GM12878 (cell line): ENCODE results near the gene STX8. TPM values are rescaled to one million over a fixed set of nuclear protein-coding genes. Genes with fewer than 3 reads are reported as not detected.

Experiments used
- ATAC-seq: fragments of 200-7000 bp; cut with Tn5 transposase; 3 replicates; pipeline ENCODE4 v1.9.1; 2020; ENCODE audit warnings: mild to moderate bottlenecking, moderate library complexity
- BruUV-seq: library from RNA; stranded (reverse); fragments of 400-500 nt; replicated peaks from 2 replicates; lab custom pipeline; 2021; lab: Mats Ljungman, UMichigan
- CTCF ChIA-PET: fragments of 300-600 bp; sonication (Branson Sonifier 250); formaldehyde crosslinking; extraction: SDS; loops from one replicate; lab custom pipeline; 2021; ENCODE audit warnings: inconsistent platforms; lab: Yijun Ruan, JAX
- POLR2A ChIA-PET: fragments of 350-600 bp; formaldehyde crosslinking; extraction: SDS; loops from one replicate; lab custom pipeline; 2021; ENCODE audit warnings: inconsistent platforms; lab: Charles Lee
- RAD21 ChIA-PET: fragments of 300-600 bp; sonication (Branson Sonifier 250); formaldehyde crosslinking; loops from one replicate; lab custom pipeline; 2023; ENCODE audit warnings: antibody characterized with exemption; ENCODE audit not compliant: unreplicated experiment; lab: Charles Lee
- SMC1A ChIA-PET: fragments of 300-600 bp; sonication (Branson Sonifier 250); formaldehyde crosslinking; loops from one replicate; lab custom pipeline; 2023; ENCODE audit not compliant: unreplicated experiment, uncharacterized antibody; lab: Charles Lee
- DNase-seq: peaks from one replicate; pipeline ENCODE4 v3.0.0-alpha.2; 2011; ENCODE audit warnings: low read depth, low spot score
- FAIRE-seq: peaks from 3 replicates; lab custom pipeline; 2011; peaks lifted over from hg19 to GRCh38; lab: Jason Lieb, UNC
- H2AFZ ChIP-seq: 2 replicates; pipeline ENCODE4 v1.6.0; 2011; ENCODE audit warnings: low read depth, low read length, control low read depth; ENCODE audit not compliant: control insufficient read depth
- H3K27ac ChIP-seq: 2 replicates; pipeline ENCODE4 v1.5.1; 2011; ENCODE audit warnings: control low read depth; ENCODE audit not compliant: control insufficient read depth, insufficient read depth
- H3K27me3 ChIP-seq, 2 experiments: replicated peaks in 1 of 2; 2 replicates each; pipeline versions ENCODE4 v1.6.0 to v1.6.1; 2011; ENCODE audit warnings: low read length in 1 of 2; ENCODE audit not compliant: control insufficient read depth in 2 of 2, insufficient read depth in 2 of 2
- H3K36me3 ChIP-seq, 2 experiments: 2 replicates each; pipeline ENCODE4 v1.5.1; 2011; ENCODE audit warnings: low read length in 1 of 2; ENCODE audit not compliant: control insufficient read depth in 2 of 2, insufficient read depth in 2 of 2
- H3K4me1 ChIP-seq: 2 replicates; pipeline ENCODE4 v1.6.1; 2011; ENCODE audit warnings: mild to moderate bottlenecking, low read length, moderate library complexity, mixed read lengths; ENCODE audit not compliant: control insufficient read depth, insufficient read depth
- H3K4me2 ChIP-seq: 2 replicates; pipeline ENCODE4 v1.6.0; 2011; ENCODE audit warnings: control low read depth; ENCODE audit not compliant: control insufficient read depth, insufficient read depth
- H3K4me3 ChIP-seq: fragments of 200-600 bp; sonication (generic); 2 replicates; pipeline ENCODE4 v1.5.1; 2016
- H3K79me2 ChIP-seq: 2 replicates; pipeline ENCODE4 v1.6.0; 2011; ENCODE audit warnings: low read length; ENCODE audit not compliant: control insufficient read depth, insufficient read depth
- H3K9ac ChIP-seq: 2 replicates; pipeline ENCODE4 v1.8.0; 2011; ENCODE audit warnings: low read length, control low read depth, mixed read lengths; ENCODE audit not compliant: control insufficient read depth, insufficient read depth
- H3K9me3 ChIP-seq: replicated peaks from 3 replicates; pipeline ENCODE4 v1.5.1; 2011; ENCODE audit warnings: mild to moderate bottlenecking, low read length; ENCODE audit not compliant: control insufficient read depth, insufficient read depth
- H4K20me1 ChIP-seq: 2 replicates; pipeline ENCODE4 v1.6.0; 2011; ENCODE audit not compliant: control insufficient read depth, insufficient read depth
- BACH1 ChIP-seq: fragments of 450-650 bp; IDR thresholded peaks from 2 replicates; pipeline ENCODE4 v1.6.1; 2017; ENCODE audit warnings: mild to moderate bottlenecking, borderline replicate concordance
- CBX5 ChIP-seq: sonication (generic); IDR thresholded peaks from 2 replicates; pipeline ENCODE4 v1.6.1; 2016; ENCODE audit warnings: low read depth, moderate library complexity, mild to moderate bottlenecking, inconsistent platforms
- CHD1 ChIP-seq: IDR thresholded peaks from 2 replicates; pipeline ENCODE4 v1.6.1; 2012; ENCODE audit warnings: low read depth, low read length, improper control_type of control experiment
- CHD4 ChIP-seq: fragments of 200-600 bp; sonication (generic); IDR thresholded peaks from 2 replicates; pipeline ENCODE4 v1.6.1; 2016; ENCODE audit warnings: mild to moderate bottlenecking
- EED ChIP-seq: sonication (generic); IDR thresholded peaks from 2 replicates; pipeline ENCODE4 v1.6.1; 2016; ENCODE audit warnings: antibody characterized with exemption, low read depth
- IKZF2 ChIP-seq, 2 experiments: fragments of 450-650 bp; IDR thresholded peaks; 2 replicates each; pipeline ENCODE4 v1.6.1; 2017; ENCODE audit warnings: mild to moderate bottlenecking in 2 of 2, moderate library complexity in 2 of 2
- KAT2A ChIP-seq: conservative IDR thresholded peaks from 2 replicates; pipeline ENCODE4 v1.6.1; 2011; ENCODE audit warnings: low read depth, low read length; ENCODE audit not compliant: control insufficient read depth
- MXI1 ChIP-seq: fragments of 150-350 bp; IDR thresholded peaks from 2 replicates; pipeline ENCODE4 v1.6.1; 2011; ENCODE audit warnings: low read depth, mild to moderate bottlenecking, inconsistent platforms, low read length, improper control_type of control experiment
- MYB ChIP-seq: fragments of 150-350 bp; IDR thresholded peaks from 2 replicates; pipeline ENCODE4 v1.6.1; 2014; ENCODE audit warnings: mild to moderate bottlenecking, low read depth, low read length, borderline replicate concordance
- NBN ChIP-seq: fragments of 450-650 bp; IDR thresholded peaks from 2 replicates; pipeline ENCODE4 v1.6.1; 2016
- RUNX3 ChIP-seq: IDR thresholded peaks from 2 replicates; pipeline ENCODE4 v1.6.1; 2012; ENCODE audit warnings: low read length, inconsistent platforms
- STAT3 ChIP-seq: IDR thresholded peaks from 2 replicates; pipeline ENCODE4 v1.6.1; 2011; ENCODE audit warnings: low read depth, low read length, improper control_type of control experiment
- ZNF24 ChIP-seq: fragments of 450-650 bp; IDR thresholded peaks from 2 replicates; pipeline ENCODE4 v1.6.1; 2017; ENCODE audit warnings: antibody characterized with exemption, mild to moderate bottlenecking
- WGBS: methylation state at CpG from one replicate; pipeline ENCODE4 v1.1.6; 2016; ENCODE audit warnings: low lambda C conversion rate; ENCODE audit not compliant: insufficient replicate concordance, insufficient coverage; ENCODE audit errors: missing lambda C conversion rate; 5-methylcytosine and 5-hydroxymethylcytosine counted together
- in situ Hi-C: fragments of 300-500 bp; cut with MboI; formaldehyde crosslinking; loops from 9 replicates; pipeline ENCODE4 v1.14.3; 2018; ENCODE audit warnings: mixed read lengths
- intact Hi-C: fragments of 100-400 bp; cut with micrococcal nuclease; formaldehyde crosslinking; loops from one replicate; pipeline ENCODE4 v1.14.2; 2022; ENCODE audit not compliant: unreplicated experiment
- polyA plus RNA-seq, 11 experiments: library from polyadenylated mRNA; depleted of rRNA in 4 of 11; unstranded in 6 of 11; stranded (reverse) in 5 of 11; fragments of >200 nt; fragmentation: Nextera tagmentation in 4 of 11; fragmentation: Illumina TruSeq in 1 of 11; extraction: Ambion mirVana in 4 of 11; extraction: Trizol in 1 of 11; gene quantifications; 1 replicate in 1 of 11; 2 replicates in 10 of 11; pipeline versions ENCODE4 v1.2.1 to v1.2.3, GENCODE V29; 2011 to 2016; ENCODE audit warnings: inconsistent platforms in 2 of 11, missing spikeins in 2 of 11, low read depth in 1 of 11
- total RNA-seq, 4 experiments: library from RNA; depleted of rRNA in 3 of 4; stranded (reverse); fragments of >200 nt in 3 of 4; fragmentation: Illumina TruSeq in 1 of 4; extraction: Trizol in 1 of 4; gene quantifications; 2 replicates each; pipeline versions ENCODE4 v1.2.1 to v1.2.3, GENCODE V29; 2013 to 2021
- TF ChIP-seq, protein P1 (sequence below): IDR thresholded peaks from 2 replicates; pipeline ENCODE4 v1.6.1; 2012; ENCODE audit warnings: mild to moderate bottlenecking, low read depth, low read length

Gene STX8
- total and polyA plus RNA-seq, 10 of the 15 experiments (the other 5 are each of a cell fraction or from before 2014, with no cell fraction given) = 47.9 to 151 (median 72.9) TPM

DNA sequence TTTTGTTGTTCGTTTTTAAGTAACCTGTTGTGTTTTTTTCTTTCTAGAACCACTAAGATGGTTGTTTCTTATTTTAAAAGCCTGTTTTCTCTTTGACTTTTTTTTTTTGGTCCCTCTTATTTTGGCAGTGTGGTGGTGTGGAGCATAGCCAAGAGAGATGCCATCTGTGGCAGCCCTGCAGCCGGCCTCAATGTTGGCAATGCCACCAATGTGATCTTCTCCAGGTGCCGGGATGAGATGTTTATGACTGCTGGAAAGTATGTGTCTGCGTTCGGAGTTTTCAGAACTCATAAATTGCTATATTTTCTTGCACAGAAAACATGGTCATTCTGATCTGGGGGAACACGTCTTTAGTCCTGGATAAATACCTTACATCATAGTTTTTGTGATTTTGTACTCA, 18.4 kb upstream of the STX8 start:
- Histone ChIP-seq H3K27ac (no peak overlapping the region), H4K20me1 (no peaks in the 10 kb centered on the region), H3K4me3 (no peak overlapping the region), H3K79me2 (no peaks in the 10 kb centered on the region), H3K4me2 (no peak overlapping the region), H3K9me3 (no peaks in the 10 kb centered on the region), H3K36me3 (no peaks in the 10 kb centered on the region), H3K4me1 (no peaks in the 10 kb centered on the region), H3K9ac (no peak overlapping the region), H3K27me3 (no peaks in the 10 kb centered on the region), H2AFZ (no peak overlapping the region)
- in situ Hi-C loops = loop anchor here (5.0 kb wide), 1 partner anchor 48 kb away; no protein-coding TSS in a partner anchor
- intact Hi-C loops = no loop called here
- BruUV-seq = no TSS peak
- ATAC-seq (no peak), DNase-seq (no peak), FAIRE-seq (no peak)
- CTCF ChIA-PET = no interaction called here
- SMC1A ChIA-PET = no interaction called here
- WGBS = 43% methylated on average over 6 of the region's 6 CpGs
- RAD21 ChIA-PET = no interaction called here
- TF ChIP-seq EED (no peak), CHD1 (no peak), IKZF2 (IDR thresholded peaks at IDR 0.05) (no peak), STAT3 (no peak), MYB (no peak), KAT2A (no peak), CBX5 (no peak), RUNX3 (no peak), ZNF24 (no peak)
- POLR2A ChIA-PET = no interaction called here

DNA sequence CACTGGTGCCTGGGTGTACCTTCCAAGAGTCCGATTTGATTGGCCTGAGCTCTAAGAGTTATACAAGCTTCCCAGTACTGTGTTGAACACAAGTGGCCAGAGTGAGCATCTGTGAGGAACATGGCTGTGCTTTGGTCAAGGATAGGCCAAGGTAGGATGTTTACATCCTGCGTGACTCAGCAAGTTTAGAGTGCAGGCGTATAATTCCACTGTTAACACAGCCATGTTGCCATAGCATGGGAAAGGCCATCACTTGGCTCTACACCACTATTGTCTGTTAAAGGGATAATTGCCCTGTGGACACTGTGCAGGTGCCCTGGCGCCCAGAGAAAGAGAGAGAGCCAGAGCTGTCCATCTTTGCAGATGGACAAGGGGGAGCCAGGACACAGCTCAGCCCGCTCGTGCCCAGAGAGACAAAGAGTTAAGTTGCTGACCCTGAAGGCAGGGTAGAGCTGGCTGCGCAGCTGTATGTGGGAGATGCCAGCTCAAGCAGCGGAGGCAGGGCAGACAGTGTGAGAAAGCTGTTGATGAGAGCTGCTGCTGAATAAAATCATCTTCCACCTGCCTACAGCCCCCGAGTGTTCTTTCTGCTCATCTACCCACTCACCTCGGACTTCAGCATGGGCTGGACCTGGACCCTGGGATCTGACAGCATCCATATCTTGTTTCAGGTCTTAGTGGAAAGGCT, 12.5 kb upstream of the STX8 start:
- Histone ChIP-seq H3K9me3 (no peaks in the 10 kb centered on the region; the same call in 2 of the 3 replicates), H3K27ac (no peak overlapping the region)
- no TSS peak for BruUV-seq
- TF ChIP-seq MXI1 = no peak
- TF ChIP-seq NBN = no peak
- no peak for TF ChIP-seq KAT2A
- TF ChIP-seq, protein P1, sequence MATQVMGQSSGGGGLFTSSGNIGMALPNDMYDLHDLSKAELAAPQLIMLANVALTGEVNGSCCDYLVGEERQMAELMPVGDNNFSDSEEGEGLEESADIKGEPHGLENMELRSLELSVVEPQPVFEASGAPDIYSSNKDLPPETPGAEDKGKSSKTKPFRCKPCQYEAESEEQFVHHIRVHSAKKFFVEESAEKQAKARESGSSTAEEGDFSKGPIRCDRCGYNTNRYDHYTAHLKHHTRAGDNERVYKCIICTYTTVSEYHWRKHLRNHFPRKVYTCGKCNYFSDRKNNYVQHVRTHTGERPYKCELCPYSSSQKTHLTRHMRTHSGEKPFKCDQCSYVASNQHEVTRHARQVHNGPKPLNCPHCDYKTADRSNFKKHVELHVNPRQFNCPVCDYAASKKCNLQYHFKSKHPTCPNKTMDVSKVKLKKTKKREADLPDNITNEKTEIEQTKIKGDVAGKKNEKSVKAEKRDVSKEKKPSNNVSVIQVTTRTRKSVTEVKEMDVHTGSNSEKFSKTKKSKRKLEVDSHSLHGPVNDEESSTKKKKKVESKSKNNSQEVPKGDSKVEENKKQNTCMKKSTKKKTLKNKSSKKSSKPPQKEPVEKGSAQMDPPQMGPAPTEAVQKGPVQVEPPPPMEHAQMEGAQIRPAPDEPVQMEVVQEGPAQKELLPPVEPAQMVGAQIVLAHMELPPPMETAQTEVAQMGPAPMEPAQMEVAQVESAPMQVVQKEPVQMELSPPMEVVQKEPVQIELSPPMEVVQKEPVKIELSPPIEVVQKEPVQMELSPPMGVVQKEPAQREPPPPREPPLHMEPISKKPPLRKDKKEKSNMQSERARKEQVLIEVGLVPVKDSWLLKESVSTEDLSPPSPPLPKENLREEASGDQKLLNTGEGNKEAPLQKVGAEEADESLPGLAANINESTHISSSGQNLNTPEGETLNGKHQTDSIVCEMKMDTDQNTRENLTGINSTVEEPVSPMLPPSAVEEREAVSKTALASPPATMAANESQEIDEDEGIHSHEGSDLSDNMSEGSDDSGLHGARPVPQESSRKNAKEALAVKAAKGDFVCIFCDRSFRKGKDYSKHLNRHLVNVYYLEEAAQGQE = no peak
- TF ChIP-seq CHD4 = no peak
- TF ChIP-seq BACH1 = no peak
- TF ChIP-seq, all 136 proteins: peak for 0
- ChIA-PET RAD21 (no interaction called here), SMC1A (no interaction called here), CTCF (no interaction called here), POLR2A (no interaction called here)
- in situ Hi-C loops = no loop called here
- Histone ChIP-seq H3K79me2 (no peaks in the 10 kb centered on the region), H4K20me1 (no peaks in the 10 kb centered on the region), H2AFZ (no peak overlapping the region), H3K9ac (no peak overlapping the region), H3K36me3 (no peaks in the 10 kb centered on the region), H3K4me2 (no peak overlapping the region), H3K4me3 (no peak overlapping the region), H3K27me3 (no peaks in the 10 kb centered on the region), H3K4me1 (no peaks in the 10 kb centered on the region)
- intact Hi-C loops = no loop called here
- no peak for FAIRE-seq
- no peak for ATAC-seq
- DNase-seq = no peak
- WGBS = 32% methylated on average over 10 of the region's 10 CpGs
